Sigmoid colon (tissue), 7 donors: ENCODE data around the gene MYO7A. TPM values are rescaled to one million over a fixed set of nuclear protein-coding genes. Genes with fewer than 3 reads are reported as not detected.

Experiments used
- DNase-seq: peaks from one replicate; pipeline ENCODE4 v3.0.0-alpha.2; 2019
- H3K27ac ChIP-seq, 4 donors: fragments of 200-600 bp; sonication (generic); one replicate each; pipeline ENCODE4 v1.5.1; 2016 to 2019; ENCODE audit warnings: mild to moderate bottlenecking in 1 of 4
- H3K27me3 ChIP-seq, 3 donors: fragments of 200-600 bp; sonication (generic); one replicate each; pipeline ENCODE4 v1.5.1; 2019; ENCODE audit warnings: mild to moderate bottlenecking in 1 of 3
- H3K36me3 ChIP-seq, 4 donors: fragments of 200-600 bp; sonication (generic); one replicate each; pipeline ENCODE4 v1.5.1; 2016 to 2019
- H3K4me1 ChIP-seq, 4 donors: fragments of 200-600 bp; sonication (generic); one replicate each; pipeline ENCODE4 v1.5.1; 2017 to 2019
- H3K4me3 ChIP-seq, 4 donors: fragments of 200-600 bp; sonication (generic); one replicate each; pipeline ENCODE4 v1.5.1; 2017 to 2019; ENCODE audit warnings: mild to moderate bottlenecking in 2 of 4, moderate library complexity in 1 of 4
- H3K9me3 ChIP-seq, 4 donors: fragments of 200-600 bp in 3 of 4; sonication (generic) in 3 of 4; one replicate each; pipeline versions ENCODE4 v1.5.1 to v1.6.1; 2013 to 2019
- CTCF ChIP-seq, 4 experiments: fragments of 450-650 bp in 3 of 4; fragments of 200-600 bp in 1 of 4; IDR thresholded peaks; one replicate each; pipeline ENCODE4 v1.5.1; 2016 to 2019; ENCODE audit warnings: antibody characterized with exemption in 4 of 4, mild to moderate bottlenecking in 3 of 4, moderate library complexity in 2 of 4
- EP300 ChIP-seq, 4 donors: sonication (generic); formaldehyde crosslinking; IDR thresholded peaks; one replicate each; pipeline ENCODE4 v1.6.1; 2017; ENCODE audit warnings: antibody characterized with exemption in 4 of 4
- POLR2A ChIP-seq, 2 donors: fragments of 450-650 bp; IDR thresholded peaks; one replicate each; pipeline ENCODE4 v1.6.1; 2016; ENCODE audit warnings: antibody characterized with exemption in 2 of 2, mild to moderate bottlenecking in 2 of 2, moderate library complexity in 2 of 2
- POLR2AphosphoS5 ChIP-seq, 4 donors: sonication (generic); formaldehyde crosslinking; IDR thresholded peaks; one replicate each; pipeline ENCODE4 v1.6.1; 2017; ENCODE audit warnings: antibody characterized with exemption in 4 of 4
- WGBS, 2 donors: extraction: QIAGEN DNeasy Blood & Tissue Kit; methylation state at CpG; one replicate each; pipeline ENCODE4 v1.1.7; 2013; 5-methylcytosine and 5-hydroxymethylcytosine counted together
- intact Hi-C: fragments of 100-400 bp; cut with DNase I; formaldehyde crosslinking; loops from one replicate; pipeline ENCODE4 v1.15.1; 2023
- polyA plus RNA-seq, 3 donors: library from polyadenylated mRNA; stranded (reverse); fragments of 200-250 nt; gene quantifications; one replicate each; pipeline ENCODE4 v1.2.3, GENCODE V29; 2013
- total RNA-seq, 4 donors: library from RNA; depleted of rRNA; stranded (reverse); fragments of >200 nt; gene quantifications; one replicate each; pipeline ENCODE4 v1.1.0, GENCODE V29; 2016
- donor health status: healthy with polysubstance abuse.
- donor health status: Bipolar disorder and iron deficiency.
- donor health status: healthy.

MYO7A gene
- total and polyA plus RNA-seq, 7 donors: 1.8 to 12.8 (median 7.7) TPM

- WGBS, 2 donors: 93 to 96% methylated on average over 9 of the region's 9 CpGs
- no peak for TF ChIP-seq POLR2A (IDR thresholded peaks at IDR 0.05)
- TF ChIP-seq POLR2AphosphoS5 (IDR thresholded peaks at IDR 0.05): no peak
- no peak for TF ChIP-seq EP300 (IDR thresholded peaks at IDR 0.05)
- no peak for TF ChIP-seq CTCF (IDR thresholded peaks at IDR 0.05)
- Histone ChIP-seq H3K9me3 (no peaks in the 10 kb centered on the region), H3K27ac (no peak overlapping the region), H3K4me1 (peaks cover 0 to 6% (median 2%) of the 10 kb centered on the region in 4 donors), H3K36me3 (no peaks in the 10 kb centered on the region), H3K4me3 (no peak overlapping the region), H3K27me3 (peaks cover 0 to 18% (median 0%) of the 10 kb centered on the region in 3 donors)
- no peak for DNase-seq
- intact Hi-C loops: no loop called here
Measured at GRCh38 chr11:77144196-77144856, 16.3 kb downstream of the MYO7A start.

DNA sequence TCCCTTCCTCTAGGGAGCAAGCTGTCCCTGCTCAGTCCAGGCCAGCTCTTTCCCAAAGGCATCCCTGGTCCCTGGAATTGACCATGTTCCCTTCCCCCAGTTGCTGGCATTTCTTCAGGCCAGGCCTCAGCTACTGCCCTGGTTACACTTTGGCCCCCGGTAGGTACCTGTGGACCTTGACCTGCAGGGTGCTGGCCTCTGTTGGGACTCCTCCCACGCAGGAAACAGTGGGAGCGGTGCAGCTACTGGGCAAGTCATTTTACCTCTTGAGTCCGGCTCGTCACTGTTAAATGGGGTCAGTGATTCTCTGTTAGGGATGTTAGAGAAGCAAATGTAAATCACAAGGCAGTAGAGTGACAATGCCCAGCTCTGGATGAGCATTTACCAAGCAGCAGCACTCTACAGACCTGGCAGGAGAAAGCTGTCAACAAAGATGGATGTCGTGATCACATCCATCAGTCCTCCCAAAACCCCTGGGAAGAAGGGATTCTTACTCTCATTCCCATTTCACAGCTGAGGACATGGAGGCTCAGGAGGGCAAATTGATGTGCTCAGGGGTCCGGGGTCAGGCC, 16.9 kb downstream of the MYO7A start:
- Histone ChIP-seq H3K9me3 (no peaks in the 10 kb centered on the region), H3K27ac (no peak overlapping the region), H3K36me3 (no peaks in the 10 kb centered on the region), H3K4me1 (peaks cover 0 to 6% (median 2%) of the 10 kb centered on the region in 4 donors), H3K27me3 (peaks cover 0 to 18% (median 0%) of the 10 kb centered on the region in 3 donors), H3K4me3 (no peak overlapping the region)
- no peak for DNase-seq
- intact Hi-C loops: no loop called here
- 35 to 77% methylated on average over 7 of the region's 7 CpGs for WGBS, 2 donors
- no peak for TF ChIP-seq CTCF (IDR thresholded peaks at IDR 0.05)
- no peak for TF ChIP-seq POLR2AphosphoS5 (IDR thresholded peaks at IDR 0.05)
- no peak for TF ChIP-seq POLR2A (IDR thresholded peaks at IDR 0.05)
- no peak for TF ChIP-seq EP300 (IDR thresholded peaks at IDR 0.05)

- intact Hi-C loops: no loop called here
- no peak for TF ChIP-seq POLR2A (IDR thresholded peaks at IDR 0.05)
- 90 to 92% methylated on average over 10 of the region's 10 CpGs for WGBS, 2 donors
Measured at GRCh38 chr11:77146261-77147035, 18.4 kb downstream of the MYO7A start.

GRCh38 chr11:77147036-77147315, 18.9 kb downstream of the MYO7A start:
- H3K4me3 ChIP-seq: no peak overlapping the region
- H3K4me1 ChIP-seq: peaks cover 0 to 6% (median 2%) of the 10 kb centered on the region in 4 donors
- H3K9me3 ChIP-seq: no peaks in the 10 kb centered on the region
- no peak for DNase-seq
- intact Hi-C loops: no loop called here
- 81 to 92% methylated on average over 1 of the region's 1 CpG for WGBS, 2 donors
- peaks cover 0 to 18% (median 0%) of the 10 kb centered on the region in 3 donors for H3K27me3 ChIP-seq
- no peak overlapping the region for H3K27ac ChIP-seq
- TF ChIP-seq CTCF (IDR thresholded peaks at IDR 0.05): no peak
- TF ChIP-seq POLR2AphosphoS5 (IDR thresholded peaks at IDR 0.05): no peak
- H3K36me3 ChIP-seq: no peaks in the 10 kb centered on the region

More at GRCh38 chr11:77146261-77147035, 18.4 kb downstream of the MYO7A start:
- Histone ChIP-seq H3K4me3 (no peak overlapping the region), H3K27ac (no peak overlapping the region), H3K27me3 (peaks cover 0 to 18% (median 0%) of the 10 kb centered on the region in 3 donors), H3K9me3 (no peaks in the 10 kb centered on the region), H3K4me1 (peaks cover 0 to 6% (median 2%) of the 10 kb centered on the region in 4 donors), H3K36me3 (no peaks in the 10 kb centered on the region)
- no peak for DNase-seq

- DNase-seq: no peak
- Histone ChIP-seq H3K36me3 (no peaks in the 10 kb centered on the region), H3K4me1 (peaks cover 0 to 6% (median 2%) of the 10 kb centered on the region in 4 donors), H3K27ac (no peak overlapping the region), H3K9me3 (no peaks in the 10 kb centered on the region), H3K4me3 (peak overlapping the region in 3 of 4 donors; percentile 5 to 17 (median 11)), H3K27me3 (peaks cover 0 to 18% (median 0%) of the 10 kb centered on the region in 3 donors)
- intact Hi-C loops: no loop called here
- TF ChIP-seq CTCF (IDR thresholded peaks at IDR 0.05): no peak
- TF ChIP-seq POLR2A (IDR thresholded peaks at IDR 0.05): no peak
- no peak for TF ChIP-seq POLR2AphosphoS5 (IDR thresholded peaks at IDR 0.05)
- TF ChIP-seq EP300 (IDR thresholded peaks at IDR 0.05): no peak
- 7 to 21% methylated on average over 47 of the region's 47 CpGs for WGBS, 2 donors
Measured at GRCh38 chr11:77147668-77148321, 19.7 kb downstream of the MYO7A start.
